Stimulated activated CD8-positive, alpha-beta memory T cell treated with anti-CD3 and anti-CD28 coated beads, Interleukin-12 subunit alpha, Interleukin-12 subunit beta, amount 100 ng/mL, for 1 hour (primary cell): ENCODE data around the gene USP37.
A peak's percentile ranks its signal among the peaks of the same experiment; 100 is the strongest.

Experiments used
- DNase-seq: peaks from one replicate; pipeline ENCODE4 v3.0.0-alpha.2; 2020; ENCODE audit warnings: low read depth

USP37 gene, protein sequence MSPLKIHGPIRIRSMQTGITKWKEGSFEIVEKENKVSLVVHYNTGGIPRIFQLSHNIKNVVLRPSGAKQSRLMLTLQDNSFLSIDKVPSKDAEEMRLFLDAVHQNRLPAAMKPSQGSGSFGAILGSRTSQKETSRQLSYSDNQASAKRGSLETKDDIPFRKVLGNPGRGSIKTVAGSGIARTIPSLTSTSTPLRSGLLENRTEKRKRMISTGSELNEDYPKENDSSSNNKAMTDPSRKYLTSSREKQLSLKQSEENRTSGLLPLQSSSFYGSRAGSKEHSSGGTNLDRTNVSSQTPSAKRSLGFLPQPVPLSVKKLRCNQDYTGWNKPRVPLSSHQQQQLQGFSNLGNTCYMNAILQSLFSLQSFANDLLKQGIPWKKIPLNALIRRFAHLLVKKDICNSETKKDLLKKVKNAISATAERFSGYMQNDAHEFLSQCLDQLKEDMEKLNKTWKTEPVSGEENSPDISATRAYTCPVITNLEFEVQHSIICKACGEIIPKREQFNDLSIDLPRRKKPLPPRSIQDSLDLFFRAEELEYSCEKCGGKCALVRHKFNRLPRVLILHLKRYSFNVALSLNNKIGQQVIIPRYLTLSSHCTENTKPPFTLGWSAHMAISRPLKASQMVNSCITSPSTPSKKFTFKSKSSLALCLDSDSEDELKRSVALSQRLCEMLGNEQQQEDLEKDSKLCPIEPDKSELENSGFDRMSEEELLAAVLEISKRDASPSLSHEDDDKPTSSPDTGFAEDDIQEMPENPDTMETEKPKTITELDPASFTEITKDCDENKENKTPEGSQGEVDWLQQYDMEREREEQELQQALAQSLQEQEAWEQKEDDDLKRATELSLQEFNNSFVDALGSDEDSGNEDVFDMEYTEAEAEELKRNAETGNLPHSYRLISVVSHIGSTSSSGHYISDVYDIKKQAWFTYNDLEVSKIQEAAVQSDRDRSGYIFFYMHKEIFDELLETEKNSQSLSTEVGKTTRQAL

DNA sequence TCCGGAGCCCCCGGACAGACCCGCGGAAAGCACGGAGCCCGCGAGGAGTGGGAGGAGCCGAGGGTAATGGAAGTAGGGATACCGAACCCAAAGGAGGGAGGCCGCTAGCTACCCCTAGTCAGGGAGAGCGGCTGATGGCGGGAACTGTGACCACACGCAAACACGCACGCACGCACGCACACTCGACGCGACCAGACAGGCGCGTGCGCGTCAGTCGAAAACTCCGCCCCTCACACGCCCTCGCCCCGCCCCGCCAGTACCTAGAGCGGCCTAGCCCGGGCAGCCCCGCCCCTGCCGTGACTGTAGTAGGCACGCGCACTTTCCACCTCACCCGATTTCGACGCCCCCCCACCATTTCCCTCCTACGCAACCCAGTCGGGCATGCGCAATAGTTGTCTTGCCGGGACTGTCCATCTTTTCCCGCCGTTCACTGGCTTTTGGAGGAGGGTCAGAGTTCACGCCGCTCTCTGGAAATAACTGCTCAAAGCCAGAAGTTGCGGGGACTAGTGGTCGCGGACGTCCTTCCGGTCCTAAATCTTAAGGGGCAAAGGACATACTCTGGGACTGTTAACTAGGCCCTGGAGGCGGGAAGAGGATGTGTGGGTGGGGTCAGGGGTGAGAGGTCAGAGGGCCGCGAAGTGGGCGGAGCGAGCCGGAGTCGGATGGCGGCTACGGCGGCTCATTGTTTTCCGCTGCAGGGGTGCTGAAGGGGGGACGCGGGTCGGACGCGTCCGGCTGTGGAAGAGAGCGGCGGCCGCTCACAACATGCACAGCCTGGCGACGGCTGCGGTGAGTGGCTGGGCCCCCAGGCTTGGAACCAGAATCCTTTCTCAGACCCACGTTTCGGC lies at the start of gene USP37, which contains the start of gene CNOT9:
Gene USP37, minus strand, starts transcription at position 162 of the 848 bp plus-strand sequence. CDS start 9,698 bp downstream, outside the sequence.
Gene CNOT9, plus strand, starts transcription at position 650 of the 848 bp plus-strand sequence. Its CDS starts 116 bp downstream, at position 766.
- DNase-seq, result peak; percentile 100

DNA sequence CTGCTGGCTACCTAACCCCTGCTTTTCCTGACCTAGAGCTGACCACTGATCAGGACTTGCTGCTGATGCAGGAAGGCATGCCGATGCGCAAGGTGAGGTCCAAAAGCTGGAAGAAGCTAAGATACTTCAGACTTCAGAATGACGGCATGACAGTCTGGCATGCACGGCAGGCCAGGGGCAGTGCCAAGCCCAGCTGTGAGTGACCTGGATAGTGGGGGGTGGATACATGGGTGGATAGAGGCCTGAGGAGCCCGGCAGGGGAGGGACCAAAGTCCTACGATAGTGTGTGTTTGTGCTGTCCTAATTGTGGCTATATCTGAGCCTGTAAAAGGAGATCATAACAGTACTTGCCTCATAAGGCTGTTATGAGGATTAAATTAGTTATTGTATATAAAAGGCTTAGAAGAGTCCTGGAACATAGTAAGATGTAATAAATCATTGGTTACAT lies 47.7 kb upstream of the USP37 start:
- DNase-seq, result no peak

DNA sequence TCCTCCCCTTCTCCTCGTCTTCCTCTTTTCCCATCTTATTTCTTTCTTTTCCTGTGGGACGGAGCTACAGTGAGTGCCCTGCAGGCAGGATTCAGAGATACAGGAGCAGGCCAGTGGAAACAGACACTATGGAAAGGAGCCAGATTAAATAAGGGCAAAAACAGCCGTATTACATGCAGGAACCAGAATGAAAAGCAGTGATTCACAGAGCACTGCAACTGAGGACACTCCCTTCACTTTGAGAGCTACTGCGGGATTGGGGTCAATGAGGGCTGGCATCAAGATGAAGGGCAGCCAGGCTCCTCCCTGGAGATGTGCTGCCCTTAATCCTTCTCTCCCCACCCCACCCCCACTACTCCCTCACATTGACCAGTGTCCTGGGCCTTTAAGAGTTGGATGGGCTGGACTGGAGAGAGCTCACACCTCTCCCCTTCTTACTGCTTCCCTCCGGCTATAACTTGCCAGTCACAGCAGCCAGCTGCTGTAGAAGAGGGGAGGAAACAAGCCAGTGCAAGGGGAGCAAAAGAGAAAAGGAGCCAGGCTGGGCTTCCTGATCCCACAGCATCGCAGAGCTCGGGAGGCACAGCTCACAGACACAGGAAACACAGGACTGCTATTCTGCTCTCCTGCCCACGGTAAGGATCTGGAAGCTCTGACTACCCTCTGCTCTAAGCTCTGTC lies 39.4 kb upstream of the USP37 start, which contains the start of gene PLCD4:
Gene PLCD4, plus strand, starts transcription at position 464 of the 680 bp plus-strand sequence. CDS start 7,841 bp downstream, outside the sequence.
- no peak for DNase-seq

DNA sequence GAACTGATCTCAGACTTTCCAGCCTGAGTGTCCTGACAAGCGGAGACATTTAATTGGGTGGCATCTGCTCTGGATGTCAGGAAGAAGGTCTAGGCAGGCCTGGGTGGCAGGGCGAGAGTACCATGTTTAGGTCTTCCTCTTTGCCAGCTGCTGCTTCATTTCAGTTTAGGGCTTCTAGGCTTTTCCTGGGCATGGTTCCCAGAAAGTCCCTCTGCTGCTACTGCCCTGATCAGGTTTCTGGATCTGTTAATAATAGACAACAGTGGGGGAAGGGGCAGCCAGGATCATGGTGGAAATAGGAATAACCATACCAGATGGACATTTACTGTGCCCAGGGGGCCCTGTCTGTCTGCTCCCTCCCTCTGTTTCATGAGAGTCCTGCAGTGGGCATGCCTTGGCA lies 37.3 kb upstream of the USP37 start:
- no peak for DNase-seq

DNA sequence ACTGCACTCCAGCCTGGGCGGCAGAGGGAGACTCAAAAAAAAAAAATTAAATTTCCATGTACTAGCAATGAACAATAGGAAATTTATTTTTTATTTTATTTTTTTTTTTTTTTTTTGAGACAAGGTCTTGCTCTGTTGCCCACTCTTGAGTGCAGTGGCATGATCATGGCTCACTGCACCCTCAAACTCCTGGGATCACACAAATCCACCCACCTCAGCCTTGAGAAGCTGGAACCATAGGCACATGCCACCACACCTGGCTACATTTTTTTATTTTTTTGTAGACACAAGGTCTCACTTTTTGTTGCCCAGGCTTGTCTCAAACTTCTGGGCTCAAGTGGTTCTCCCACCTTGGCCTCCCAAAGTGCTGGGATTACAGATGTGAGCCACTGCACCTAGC lies 17.4 kb upstream of the USP37 start:
- no peak for DNase-seq

DNA sequence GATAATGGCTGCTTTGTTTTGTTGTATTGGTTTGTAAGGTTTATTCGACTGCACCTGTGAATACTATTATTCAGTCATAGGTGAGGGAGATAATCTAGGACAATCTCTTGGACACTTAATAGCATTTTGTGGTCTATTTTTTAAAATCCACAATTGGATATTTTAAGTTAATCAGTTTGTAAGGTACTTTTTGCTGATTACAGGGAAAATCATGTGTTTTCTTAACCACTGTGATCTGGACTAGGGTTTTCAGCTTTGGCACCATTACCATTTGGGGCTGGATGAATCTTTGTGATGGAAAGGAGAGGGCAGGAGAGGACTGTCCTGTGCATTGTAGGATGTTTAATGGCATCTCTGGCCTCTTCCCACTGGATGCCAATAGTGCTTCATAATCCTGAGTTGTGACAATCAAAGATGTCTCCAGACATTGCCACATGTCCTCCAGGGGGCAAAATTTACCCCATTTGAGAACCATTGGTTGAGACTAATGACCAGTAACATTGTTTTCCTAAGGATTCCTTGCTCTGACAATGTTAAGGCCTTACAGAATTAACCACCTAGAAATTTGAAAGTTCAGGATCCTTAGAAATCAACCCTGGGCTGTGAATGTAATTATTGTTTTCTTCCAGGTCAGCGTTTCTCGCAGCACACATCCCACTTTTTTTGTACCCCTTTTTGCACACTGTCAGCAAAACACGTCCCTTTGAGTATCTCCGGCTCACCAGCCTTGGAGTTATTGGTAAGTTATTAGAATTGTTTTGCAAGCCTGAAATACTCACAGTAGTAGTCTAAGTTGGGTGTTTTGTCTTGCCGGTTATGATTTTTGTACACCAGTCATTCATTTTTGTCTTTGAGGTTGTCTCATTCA lies 16.1 kb upstream of the USP37 start:
- DNase-seq, result no peak

DNA sequence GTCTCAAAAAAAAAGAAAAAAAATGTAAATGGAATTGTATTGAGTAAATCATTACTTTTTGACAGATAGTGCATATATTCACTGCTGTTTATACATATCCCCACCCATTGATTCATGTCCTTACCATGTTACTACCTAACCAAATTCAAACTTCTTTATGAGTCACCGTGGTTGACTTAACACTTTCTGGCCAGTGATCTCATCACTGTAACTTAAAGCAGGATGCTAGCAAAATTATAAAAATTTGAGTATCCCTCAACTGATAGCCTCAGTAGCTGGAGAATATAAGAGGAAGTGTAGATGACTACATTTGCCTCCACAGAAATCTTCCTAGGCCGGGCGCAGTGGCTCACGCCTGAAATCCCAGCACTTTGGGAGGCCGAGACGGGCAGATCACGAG lies 13.9 kb upstream of the USP37 start:
- DNase-seq, result no peak

DNA sequence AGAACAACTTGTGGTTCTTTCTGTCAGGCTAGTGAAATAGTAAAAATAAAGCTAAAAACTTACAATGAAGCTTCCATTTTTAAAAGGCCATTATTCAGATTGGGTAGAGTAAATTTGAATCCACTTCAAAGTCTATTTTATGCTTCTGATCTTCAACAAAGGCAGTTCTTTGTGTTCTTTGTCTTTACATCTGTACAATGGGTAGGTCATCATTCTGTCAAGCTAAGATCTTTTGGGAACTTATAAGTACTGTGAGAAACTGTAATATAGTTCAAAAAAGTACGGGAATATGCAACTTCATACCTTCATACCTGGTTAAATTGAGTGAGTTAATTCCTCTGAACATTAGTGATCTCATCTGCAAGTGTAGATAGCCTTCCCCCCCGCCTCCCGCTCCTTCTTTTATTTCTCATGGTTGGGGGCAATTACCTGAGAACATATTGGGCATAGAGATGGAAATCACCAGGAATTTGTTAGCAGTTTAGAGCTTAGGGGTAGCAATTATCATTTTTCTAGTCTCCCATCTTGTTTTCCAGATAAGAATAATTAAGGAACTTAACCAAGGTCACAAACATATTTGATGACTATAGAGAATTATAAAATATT lies 10.2 kb upstream of the USP37 start:
- no peak for DNase-seq

DNA sequence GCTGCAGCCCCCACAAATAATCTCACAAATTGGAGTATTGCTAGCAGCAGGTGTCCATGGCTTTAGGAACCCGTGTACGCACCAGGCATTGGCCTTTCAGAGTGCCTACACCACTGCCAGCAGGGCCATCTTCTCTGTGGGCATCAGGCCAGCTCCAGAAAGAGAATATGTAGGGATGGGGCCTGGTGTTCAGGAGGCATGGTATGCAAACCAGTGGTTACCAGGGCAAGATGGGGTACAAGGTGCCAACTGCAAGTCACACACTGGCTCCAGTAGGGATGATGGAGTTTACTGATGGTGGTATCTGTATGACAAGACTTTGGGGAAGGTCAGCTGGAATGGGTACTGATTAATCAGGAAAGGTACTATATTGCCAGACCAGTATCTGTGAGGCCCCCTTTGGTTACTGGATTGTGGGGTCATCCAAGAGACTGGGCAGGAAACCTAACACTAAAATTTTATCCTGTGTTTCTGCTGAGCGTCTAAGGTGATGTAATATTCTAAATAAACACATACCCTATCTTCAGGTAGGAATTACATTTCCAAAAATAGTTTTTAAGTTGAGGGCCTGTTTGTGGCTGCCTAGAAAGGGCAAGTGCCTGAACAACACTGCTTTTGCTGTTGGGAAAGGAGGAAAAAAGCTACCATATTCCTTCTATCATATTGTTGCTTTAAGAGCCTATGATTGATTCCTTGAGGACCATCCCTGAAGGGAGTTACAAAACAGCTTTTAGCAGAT lies 9.5 kb upstream of the USP37 start:
- DNase-seq, result no peak

DNA sequence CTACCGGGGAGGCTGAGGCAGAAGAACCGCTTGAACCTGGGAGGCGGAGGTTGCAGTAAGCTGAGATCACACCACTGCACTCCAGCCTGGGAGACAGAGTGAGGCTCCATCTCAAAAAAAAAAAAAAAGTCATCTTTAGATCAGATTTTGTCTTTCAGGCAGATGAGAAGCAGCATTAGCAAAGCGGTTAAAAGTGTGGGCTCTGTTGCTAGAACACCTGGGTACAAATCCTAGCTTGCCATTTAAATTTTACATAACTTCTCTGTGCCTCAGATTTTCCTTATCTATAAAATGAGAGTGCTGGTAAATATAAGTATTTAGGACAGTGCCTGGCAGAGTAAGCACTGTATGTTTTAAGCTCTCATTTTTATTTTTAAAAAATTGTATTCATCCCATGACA lies 8.7 kb upstream of the USP37 start:
- no peak for DNase-seq

DNA sequence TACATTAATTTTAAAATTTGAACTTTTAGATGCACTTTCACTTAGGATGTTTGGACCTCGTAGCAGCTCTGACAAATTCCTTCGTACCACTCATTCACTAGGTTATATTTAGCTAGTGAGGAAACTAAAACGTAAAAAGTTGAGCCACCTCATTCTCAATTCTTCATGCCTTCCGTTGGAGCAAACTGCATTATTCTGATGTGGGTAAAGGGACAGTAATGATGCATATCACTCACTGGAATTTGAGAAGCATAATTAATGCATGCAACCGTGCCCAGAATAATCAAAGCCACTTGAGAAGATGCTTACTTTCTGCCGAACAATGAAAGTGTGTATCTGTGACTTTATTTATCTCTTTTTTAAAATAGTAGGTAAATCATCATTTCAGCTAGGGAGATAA lies 2.7 kb upstream of the USP37 start:
- no peak for DNase-seq

DNA sequence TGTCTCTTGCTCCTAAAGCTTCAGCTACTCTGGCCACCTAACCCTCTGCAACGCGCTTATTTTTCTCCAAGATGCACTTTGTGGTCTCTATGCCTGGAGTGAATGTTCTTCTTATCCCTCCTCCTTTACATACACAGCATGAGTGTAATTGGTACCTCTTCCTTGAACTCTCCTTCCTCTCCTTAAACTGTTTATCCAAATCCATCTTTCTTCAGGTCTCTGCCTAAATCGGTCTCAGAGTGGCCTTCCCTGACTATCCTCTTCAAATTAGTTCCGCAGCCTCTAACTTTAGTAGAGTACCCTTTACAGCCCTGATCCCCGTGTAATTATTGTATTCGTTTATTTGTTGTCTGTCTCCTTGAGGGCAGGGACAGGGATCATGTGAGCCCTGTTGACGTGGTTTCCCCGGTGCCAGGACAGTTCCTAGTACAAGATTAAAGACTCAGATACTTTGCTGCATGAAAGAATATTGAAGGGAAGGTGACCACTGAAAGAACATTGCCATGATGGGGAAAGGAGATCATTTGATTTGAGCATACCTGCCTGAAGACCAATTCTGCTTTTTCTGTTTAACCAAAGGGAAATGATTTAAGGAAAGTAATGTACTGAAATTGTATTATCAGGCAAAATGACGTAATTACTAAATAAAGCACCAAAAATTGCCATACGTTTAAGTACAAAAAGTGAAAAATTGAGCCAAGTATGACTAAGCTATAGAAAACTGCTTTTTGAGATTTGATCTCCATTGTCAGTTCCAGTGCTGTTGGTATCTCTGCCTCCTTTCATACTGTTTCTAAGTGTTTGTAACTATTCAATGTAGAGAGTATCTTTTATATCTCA lies 1.7 kb upstream of the USP37 start:
- DNase-seq, result no peak

DNA sequence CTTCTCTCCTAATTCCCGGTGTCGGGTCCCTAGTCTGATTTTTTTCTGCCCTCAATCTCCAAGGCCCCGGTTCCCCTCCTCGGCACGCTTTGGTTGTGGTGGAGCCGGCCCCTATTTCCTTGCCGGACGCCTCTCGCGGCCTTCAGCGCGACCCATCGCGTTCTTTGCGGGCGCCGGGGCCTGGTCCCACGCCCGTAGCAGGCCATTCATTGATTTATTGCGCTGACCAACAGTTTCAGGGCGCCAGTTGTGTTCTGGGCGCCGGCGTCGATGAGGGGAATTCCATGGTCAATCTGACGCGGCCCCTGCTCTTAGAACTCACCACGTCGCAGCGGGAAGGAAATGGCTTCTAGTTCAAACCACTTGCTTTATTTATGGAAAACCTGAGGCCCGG lies 884 bp upstream of the USP37 start:
- DNase-seq, result peak; percentile 48

DNA sequence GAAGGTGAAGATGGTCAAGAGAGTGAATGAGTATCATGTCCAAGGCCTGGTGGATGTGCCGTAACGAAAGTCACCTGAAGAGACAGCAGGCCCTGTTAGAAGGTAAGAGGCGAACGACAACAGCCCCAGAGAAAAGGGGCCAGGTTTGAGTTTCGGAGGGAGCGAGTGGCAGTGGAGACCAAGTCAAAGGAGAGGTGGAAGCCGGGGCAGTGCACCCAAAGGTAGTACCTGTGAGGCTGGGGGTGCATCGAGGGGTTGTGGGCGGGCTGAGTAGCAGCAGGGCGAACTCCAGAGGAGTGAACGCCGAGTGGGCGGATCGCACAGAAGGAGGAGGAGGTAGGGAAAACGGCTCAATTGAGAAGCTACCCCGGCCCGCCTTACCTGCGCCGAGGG lies 358 bp downstream of the USP37 start:
- peak; percentile 49 for DNase-seq

DNA sequence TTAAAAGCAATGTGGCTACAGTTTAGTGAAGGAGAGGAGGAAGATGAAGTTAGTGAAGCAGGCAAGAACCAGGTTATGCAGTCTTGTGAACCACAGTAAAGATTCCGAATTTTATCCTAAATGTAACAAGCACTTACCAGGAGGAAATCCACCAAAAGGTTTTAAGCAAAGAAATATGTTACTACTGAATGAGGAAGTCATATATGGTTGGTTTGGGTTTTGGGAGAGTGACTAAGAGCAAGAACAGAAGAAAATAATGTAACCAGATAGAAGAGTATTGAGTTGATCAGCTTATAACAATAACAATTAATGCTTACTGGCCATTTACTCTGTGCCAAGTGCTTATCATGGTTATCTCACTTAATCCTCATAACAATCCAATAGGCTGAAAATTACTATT lies 1.9 kb downstream of the USP37 start:
- no peak for DNase-seq

DNA sequence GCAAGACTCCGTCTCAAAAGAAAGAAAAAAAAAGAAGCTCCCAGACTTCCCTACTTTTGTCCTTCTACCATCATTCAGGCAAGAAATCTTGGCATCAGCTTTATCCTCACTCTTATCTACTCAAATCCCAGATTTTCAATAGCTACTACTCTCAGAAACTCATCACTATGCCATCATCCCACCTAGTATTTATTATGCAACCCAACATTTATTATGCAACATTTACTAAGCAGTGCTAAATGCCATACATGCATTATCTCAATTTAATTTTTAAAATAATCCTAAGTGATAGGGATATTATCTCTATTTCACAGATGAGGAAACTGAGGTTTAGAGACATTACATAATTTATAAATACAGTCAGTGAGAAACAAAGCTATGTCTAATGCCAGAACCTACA lies 4.1 kb downstream of the USP37 start:
- no peak for DNase-seq

DNA sequence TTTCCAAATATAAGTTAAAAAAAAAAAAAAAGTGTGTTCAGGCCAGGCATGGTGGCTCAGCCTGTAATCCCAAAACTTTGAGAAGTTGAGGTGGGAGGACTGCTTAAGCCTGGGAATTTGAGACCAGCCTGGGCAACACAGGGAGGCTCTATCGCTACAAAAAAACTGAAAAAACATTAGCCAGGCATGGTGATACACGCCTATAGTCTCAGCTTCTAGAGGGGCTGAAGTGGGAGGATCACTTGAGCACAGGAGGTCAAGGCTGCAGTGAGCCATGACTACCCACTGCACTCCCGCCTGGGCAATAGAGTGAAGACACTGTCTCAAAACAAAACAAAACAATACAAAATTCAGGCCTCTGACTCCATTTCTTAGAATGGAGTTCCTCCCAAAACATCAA lies 9.2 kb downstream of the USP37 start:
- DNase-seq, result no peak

DNA sequence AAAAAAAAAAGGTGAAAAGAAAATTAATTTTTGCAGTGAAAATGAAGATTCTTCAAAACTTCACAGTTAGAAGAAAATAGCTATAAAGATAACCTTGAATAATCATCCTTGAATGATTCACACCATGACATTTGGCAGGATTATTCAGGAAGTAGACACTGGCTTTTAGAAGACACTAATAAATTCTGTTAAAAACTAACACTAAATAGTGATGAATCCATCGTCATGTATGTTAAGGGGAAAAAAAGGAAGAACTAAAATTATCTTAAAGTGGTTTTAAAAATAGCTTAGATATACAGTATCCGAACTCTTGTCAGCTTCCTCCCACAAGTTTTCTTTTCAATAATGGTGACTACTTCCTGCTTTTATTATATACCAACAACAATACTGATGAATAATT lies 10.2 kb downstream of the USP37 start:
- no peak for DNase-seq
